ENCODE results near the gene EHD3. TPM values are rescaled to one million over a fixed set of nuclear protein-coding genes. Genes with fewer than 3 reads are reported as not detected.

The EHD3 gene
- total RNA-seq, 1 donor from 2014 or later, result 20.9 TPM

Other genes starting within 250 kb of the EHD3 start
- 2.1 and 2.9 TPM in 2 replicates for gene GALNT14, start 95.7 kb upstream of the EHD3 start, total RNA-seq
- 0.12 and 0.14 TPM in 2 replicates for gene CAPN14, start 16.6 kb upstream of the EHD3 start, total RNA-seq
- 1.9 and 2.2 TPM in 2 replicates for gene XDH, start 180.6 kb downstream of the EHD3 start, total RNA-seq